ENCODE data around the gene SIRT2.
"Not testable (repeated sequence)": the region's sequence is repeated elsewhere in the genome, so short reads cannot be mapped to it uniquely, and the experiment has no call there.

Gene SIRT2

DNA sequence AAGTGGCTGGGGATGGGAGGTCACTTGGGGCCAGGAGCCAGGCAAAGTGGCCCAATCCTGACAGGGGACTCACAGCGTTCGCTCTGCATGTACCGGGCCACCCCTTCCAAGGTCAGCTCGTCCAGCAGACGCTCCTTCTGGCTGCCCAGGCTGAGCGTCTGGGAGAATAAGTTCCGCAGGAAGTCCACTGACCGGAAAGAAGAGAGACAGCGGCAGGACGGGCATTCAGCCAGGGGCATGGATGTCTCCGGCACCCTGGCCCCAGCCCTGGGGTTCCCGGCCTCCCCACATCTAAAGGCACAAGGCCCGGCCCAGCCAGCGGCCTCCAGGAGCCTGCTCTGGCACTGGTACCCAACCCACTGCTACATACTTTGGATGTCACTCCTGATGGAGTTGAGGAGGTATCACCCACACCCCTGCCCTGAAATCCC, 6.1 kb downstream of the SIRT2 start:
- no peak overlapping the region for H3K4me3 ChIP-seq (ENCODE audit: low read depth, low read length)
- no peak for TF ChIP-seq CTCF (IDR thresholded peaks at IDR 0.05; ENCODE audit: borderline replicate concordance, insufficient read depth, low read depth, low read length)

GRCh38 chr19:38892841-38893240, 6.6 kb downstream of the SIRT2 start:
- no peak overlapping the region for H3K4me3 ChIP-seq (ENCODE audit: low read depth, low read length)
- no peak for TF ChIP-seq CTCF (IDR thresholded peaks at IDR 0.05; ENCODE audit: borderline replicate concordance, insufficient read depth, low read depth, low read length)

DNA sequence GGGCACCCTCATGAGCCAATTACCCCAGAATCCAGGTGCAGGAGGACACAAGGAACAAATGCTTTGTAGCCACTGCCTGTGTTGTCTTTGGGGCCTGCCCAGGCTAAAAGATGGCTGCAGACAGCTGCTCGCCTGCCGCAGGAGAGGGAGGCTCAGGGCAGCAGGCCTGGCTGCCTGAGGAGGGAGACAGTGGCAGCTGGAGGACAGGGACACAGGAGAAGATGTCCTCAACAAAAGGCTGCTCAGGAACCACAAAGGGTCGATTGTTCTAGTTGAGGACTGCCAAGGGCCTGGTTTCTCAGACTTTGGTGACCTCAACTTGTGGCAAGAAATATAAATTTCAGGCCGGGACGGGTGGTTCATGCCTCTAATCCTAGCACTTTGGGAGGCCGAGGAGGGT, 7.6 kb downstream of the SIRT2 start:
- TF ChIP-seq CTCF (IDR thresholded peaks at IDR 0.05; ENCODE audit: borderline replicate concordance, insufficient read depth, low read depth, low read length), result no peak

DNA sequence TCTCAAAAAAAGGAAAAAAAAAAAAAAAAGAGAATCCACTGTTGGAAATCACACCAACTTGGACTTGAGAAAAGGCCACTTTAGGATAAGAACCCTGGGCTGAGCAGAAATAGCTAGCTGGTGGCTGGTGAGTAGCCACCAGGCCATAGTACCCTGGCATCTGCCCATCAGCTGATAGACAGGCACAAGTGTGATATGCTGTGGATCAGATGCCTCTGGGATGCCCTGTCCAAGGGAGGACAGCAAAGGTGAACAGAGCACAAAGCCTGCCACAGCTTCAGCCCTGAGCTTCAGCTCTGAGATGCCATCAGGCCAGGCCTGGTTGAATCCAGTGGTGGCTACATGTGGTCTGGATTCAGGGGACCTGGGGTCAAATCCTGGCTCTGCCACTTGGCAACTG, 8.7 kb downstream of the SIRT2 start:
- TF ChIP-seq CTCF (IDR thresholded peaks at IDR 0.05; ENCODE audit: borderline replicate concordance, insufficient read depth, low read depth, low read length), result no peak
- no peak overlapping the region for H3K4me3 ChIP-seq (ENCODE audit: low read depth, low read length)

More for the DNA sequence above, 7.6 kb downstream of the SIRT2 start:
- H3K4me3 ChIP-seq (ENCODE audit: low read depth, low read length), result no peak overlapping the region

- no peak for TF ChIP-seq CTCF (IDR thresholded peaks at IDR 0.05; ENCODE audit: borderline replicate concordance, insufficient read depth, low read depth, low read length)
- H3K4me3 ChIP-seq (ENCODE audit: low read depth, low read length), result no peak overlapping the region
These were observed 9.6 kb downstream of the SIRT2 start for GRCh38 chr19:38889803-38890202.

- no peak for TF ChIP-seq CTCF (IDR thresholded peaks at IDR 0.05; ENCODE audit: borderline replicate concordance, insufficient read depth, low read depth, low read length)
- H3K4me3 ChIP-seq (ENCODE audit: low read depth, low read length), result no peak overlapping the region
These were observed 10.5 kb downstream of the SIRT2 start for GRCh38 chr19:38888876-38889275.

DNA sequence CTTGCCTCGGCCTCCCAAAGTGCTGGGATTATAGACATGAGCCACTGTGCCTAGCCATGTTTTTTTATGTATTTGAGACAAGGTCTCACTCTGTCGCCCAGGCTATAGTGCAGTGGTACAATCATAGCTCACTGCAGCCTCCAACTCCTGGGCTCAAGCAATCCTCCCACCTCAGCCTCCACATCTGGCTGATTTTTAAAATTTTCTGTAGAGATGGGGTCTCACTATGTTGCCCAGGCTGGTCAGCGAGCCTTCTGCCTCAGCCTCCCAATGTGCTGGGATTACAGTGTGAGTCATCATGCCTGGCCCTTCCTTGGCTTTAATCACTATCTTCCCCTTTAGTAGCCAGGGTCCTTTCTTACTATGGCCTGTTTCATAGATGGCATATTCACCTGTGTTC, 14.7 kb downstream of the SIRT2 start:
- H3K4me3 ChIP-seq (ENCODE audit: low read depth, low read length), result not testable (repeated sequence)

DNA sequence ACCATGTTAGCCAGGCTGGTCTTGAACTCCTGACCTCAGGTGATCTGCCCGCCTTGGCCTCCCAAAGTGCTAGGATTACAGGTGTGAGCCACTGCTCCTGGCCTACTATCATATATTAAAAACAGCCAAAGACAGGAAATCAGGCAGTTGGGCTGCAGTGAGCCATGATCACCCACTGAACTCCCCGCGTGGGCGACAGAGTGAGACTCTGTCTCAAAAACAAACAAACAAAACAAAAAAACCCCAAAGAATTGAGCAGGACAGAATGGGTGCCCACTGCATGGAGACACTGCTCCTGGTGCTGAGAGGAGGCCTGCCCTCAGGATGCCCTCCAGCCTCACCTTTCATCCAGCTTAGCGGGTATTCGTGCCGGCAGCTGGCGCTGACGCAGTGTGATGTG, 16.1 kb downstream of the SIRT2 start:
- H3K4me3 ChIP-seq (ENCODE audit: low read depth, low read length), result no peak overlapping the region
- TF ChIP-seq CTCF (IDR thresholded peaks at IDR 0.05; ENCODE audit: borderline replicate concordance, insufficient read depth, low read depth, low read length), result no peak

All from GM12875 (cell line).